Measurements from ENCODE around the gene CCDC137. TPM values are rescaled to one million over a fixed set of nuclear protein-coding genes. Genes with fewer than 3 reads are reported as not detected.

The CCDC137 gene
- total and polyA plus RNA-seq, 2 of the 13 experiments (the other 11 are each of a cell fraction or from before 2014, with no cell fraction given) = 14.6 to 39.1 TPM

DNA sequence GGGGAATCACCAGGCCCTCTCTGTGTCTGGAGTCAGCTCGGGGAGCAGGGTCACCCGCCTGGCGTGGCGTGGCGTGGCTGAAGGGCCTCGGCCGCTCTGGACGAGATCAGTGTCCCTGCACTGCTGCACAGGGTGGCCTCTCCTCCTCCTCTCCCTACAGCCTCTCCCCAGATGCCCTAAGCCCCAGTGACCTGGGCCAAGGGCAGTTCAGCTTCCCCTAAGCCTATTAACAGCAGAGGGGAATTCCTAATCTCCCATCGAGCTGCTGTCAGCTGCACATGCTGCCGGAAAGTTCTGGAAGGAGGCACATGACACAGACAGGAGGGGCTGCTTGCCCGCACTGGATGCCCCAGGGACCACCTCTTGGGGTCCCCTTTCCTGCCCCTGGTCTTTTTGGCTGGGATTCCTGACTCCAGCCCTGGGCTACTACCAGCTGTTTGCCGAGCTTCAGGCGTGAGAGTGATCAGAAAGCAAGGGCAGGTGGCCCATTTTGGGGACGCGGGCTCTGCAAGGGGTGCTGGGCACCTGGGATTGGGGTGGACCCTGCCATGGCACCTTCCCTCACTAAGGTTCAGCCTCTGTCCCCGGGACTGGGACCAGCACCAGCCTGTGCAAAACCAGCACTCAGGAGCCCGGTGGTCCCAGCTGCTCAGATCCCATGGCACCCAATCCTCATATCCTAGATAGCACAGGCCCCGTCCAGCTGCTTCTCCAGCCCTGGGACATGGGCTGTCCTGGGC is 11.0 kb upstream of the CCDC137 start (continued):
- TF ChIP-seq ZNF354B (CRISPR knock-in tag; IDR thresholded peaks at IDR 0.05) = no peak
- peak; percentile 61; the same call in 1 of the 2 replicates for TF ChIP-seq SPEN (CRISPR knock-in tag; IDR thresholded peaks at IDR 0.05; ENCODE audit: low read depth)
- peak; percentile 62; the same call in 1 of the 2 replicates for TF ChIP-seq MTA1 (CRISPR knock-in tag; IDR thresholded peaks at IDR 0.05; ENCODE audit: borderline replicate concordance)
- 0 out of 2 replicates have a peak, but pooled peaks have one; percentile 47 for TF ChIP-seq ZNF879 (CRISPR knock-in tag; IDR thresholded peaks at IDR 0.05)
- peak; percentile 44; the same call in 1 of the 2 replicates for TF ChIP-seq ZMYM3 (CRISPR knock-in tag; IDR thresholded peaks at IDR 0.05)
- no peak for TF ChIP-seq CEBPG (CRISPR knock-in tag; IDR thresholded peaks at IDR 0.05)
- TF ChIP-seq KDM5B (CRISPR knock-in tag; IDR thresholded peaks at IDR 0.05; ENCODE audit: borderline replicate concordance) = peak; percentile 39; the same call in 1 of the 2 replicates
- TF ChIP-seq PHF20 (CRISPR knock-in tag; IDR thresholded peaks at IDR 0.05) = 0 out of 2 replicates have a peak, but pooled peaks have one; percentile 9
- 0 out of 2 replicates have a peak, but pooled peaks have one; percentile 25 for TF ChIP-seq ARNTL (CRISPR knock-in tag; IDR thresholded peaks at IDR 0.05)
- no peak for TF ChIP-seq ZBTB20 (CRISPR knock-in tag; IDR thresholded peaks at IDR 0.05; ENCODE audit: borderline replicate concordance, low read depth)
- 0 out of 2 replicates have a peak, but pooled peaks have one; percentile 61 for TF ChIP-seq ZNF430 (CRISPR knock-in tag; IDR thresholded peaks at IDR 0.05)
- no peak for TF ChIP-seq FOXP1 (IDR thresholded peaks at IDR 0.05)
- no peak for TF ChIP-seq FOXP1 (CRISPR knock-in tag; IDR thresholded peaks at IDR 0.05)
- 0 out of 2 replicates have a peak, but pooled peaks have one; percentile 38 for TF ChIP-seq ZMYM4 (CRISPR knock-in tag; IDR thresholded peaks at IDR 0.05)
- 0 out of 2 replicates have a peak, but pooled peaks have one; percentile 23 for TF ChIP-seq GATAD1 (CRISPR knock-in tag; IDR thresholded peaks at IDR 0.05)
- TF ChIP-seq HNRNPLL (IDR thresholded peaks at IDR 0.05; ENCODE audit: low read depth, low read length, poor library complexity, severe bottlenecking) = no peak
- TF ChIP-seq, protein P1, sequence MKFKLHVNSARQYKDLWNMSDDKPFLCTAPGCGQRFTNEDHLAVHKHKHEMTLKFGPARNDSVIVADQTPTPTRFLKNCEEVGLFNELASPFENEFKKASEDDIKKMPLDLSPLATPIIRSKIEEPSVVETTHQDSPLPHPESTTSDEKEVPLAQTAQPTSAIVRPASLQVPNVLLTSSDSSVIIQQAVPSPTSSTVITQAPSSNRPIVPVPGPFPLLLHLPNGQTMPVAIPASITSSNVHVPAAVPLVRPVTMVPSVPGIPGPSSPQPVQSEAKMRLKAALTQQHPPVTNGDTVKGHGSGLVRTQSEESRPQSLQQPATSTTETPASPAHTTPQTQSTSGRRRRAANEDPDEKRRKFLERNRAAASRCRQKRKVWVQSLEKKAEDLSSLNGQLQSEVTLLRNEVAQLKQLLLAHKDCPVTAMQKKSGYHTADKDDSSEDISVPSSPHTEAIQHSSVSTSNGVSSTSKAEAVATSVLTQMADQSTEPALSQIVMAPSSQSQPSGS (CRISPR knock-in tag; IDR thresholded peaks at IDR 0.05) = 0 out of 2 replicates have a peak, but pooled peaks have one; percentile 16
- TF ChIP-seq HDAC2 (CRISPR knock-in tag; IDR thresholded peaks at IDR 0.05) = peak; percentile 73; the same call in 1 of the 2 replicates
- no peak for TF ChIP-seq ZNF333 (CRISPR knock-in tag; IDR thresholded peaks at IDR 0.05; ENCODE audit: borderline replicate concordance)
- 0 out of 2 replicates have a peak, but pooled peaks have one; percentile 24 for TF ChIP-seq SMAD3 (CRISPR knock-in tag; IDR thresholded peaks at IDR 0.05)
- no peak for TF ChIP-seq ZFP82 (CRISPR knock-in tag; IDR thresholded peaks at IDR 0.05; ENCODE audit: borderline replicate concordance)
- no peak for TF ChIP-seq MED13 (CRISPR knock-in tag; IDR thresholded peaks at IDR 0.05)
- TF ChIP-seq, protein P2, sequence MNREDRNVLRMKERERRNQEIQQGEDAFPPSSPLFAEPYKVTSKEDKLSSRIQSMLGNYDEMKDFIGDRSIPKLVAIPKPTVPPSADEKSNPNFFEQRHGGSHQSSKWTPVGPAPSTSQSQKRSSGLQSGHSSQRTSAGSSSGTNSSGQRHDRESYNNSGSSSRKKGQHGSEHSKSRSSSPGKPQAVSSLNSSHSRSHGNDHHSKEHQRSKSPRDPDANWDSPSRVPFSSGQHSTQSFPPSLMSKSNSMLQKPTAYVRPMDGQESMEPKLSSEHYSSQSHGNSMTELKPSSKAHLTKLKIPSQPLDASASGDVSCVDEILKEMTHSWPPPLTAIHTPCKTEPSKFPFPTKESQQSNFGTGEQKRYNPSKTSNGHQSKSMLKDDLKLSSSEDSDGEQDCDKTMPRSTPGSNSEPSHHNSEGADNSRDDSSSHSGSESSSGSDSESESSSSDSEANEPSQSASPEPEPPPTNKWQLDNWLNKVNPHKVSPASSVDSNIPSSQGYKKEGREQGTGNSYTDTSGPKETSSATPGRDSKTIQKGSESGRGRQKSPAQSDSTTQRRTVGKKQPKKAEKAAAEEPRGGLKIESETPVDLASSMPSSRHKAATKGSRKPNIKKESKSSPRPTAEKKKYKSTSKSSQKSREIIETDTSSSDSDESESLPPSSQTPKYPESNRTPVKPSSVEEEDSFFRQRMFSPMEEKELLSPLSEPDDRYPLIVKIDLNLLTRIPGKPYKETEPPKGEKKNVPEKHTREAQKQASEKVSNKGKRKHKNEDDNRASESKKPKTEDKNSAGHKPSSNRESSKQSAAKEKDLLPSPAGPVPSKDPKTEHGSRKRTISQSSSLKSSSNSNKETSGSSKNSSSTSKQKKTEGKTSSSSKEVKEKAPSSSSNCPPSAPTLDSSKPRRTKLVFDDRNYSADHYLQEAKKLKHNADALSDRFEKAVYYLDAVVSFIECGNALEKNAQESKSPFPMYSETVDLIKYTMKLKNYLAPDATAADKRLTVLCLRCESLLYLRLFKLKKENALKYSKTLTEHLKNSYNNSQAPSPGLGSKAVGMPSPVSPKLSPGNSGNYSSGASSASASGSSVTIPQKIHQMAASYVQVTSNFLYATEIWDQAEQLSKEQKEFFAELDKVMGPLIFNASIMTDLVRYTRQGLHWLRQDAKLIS (CRISPR knock-in tag; IDR thresholded peaks at IDR 0.05) = no peak
- TF ChIP-seq ZNF841 (CRISPR knock-in tag; IDR thresholded peaks at IDR 0.05; ENCODE audit: borderline replicate concordance) = no peak
- no peak for TF ChIP-seq SETDB1 (CRISPR knock-in tag; IDR thresholded peaks at IDR 0.05; ENCODE audit: borderline replicate concordance)
- peak; percentile 93 for TF ChIP-seq MIXL1 (CRISPR knock-in tag; IDR thresholded peaks at IDR 0.05)
